GM13977 (cell line): ENCODE results near the gene NHERF2.

Experiments used
- DNase-seq: peaks from one replicate; pipeline ENCODE4 v3.0.0; 2012; ENCODE audit warnings: low spot score
- CTCF ChIP-seq: IDR thresholded peaks from 2 replicates; pipeline ENCODE4 v1.5.1; 2012; ENCODE audit warnings: mild to moderate bottlenecking, control low read depth; ENCODE audit not compliant: insufficient read depth; ENCODE audit errors: extremely low read depth, missing control alignments
- in situ Hi-C: fragments of 300-500 bp; cut with MboI; formaldehyde crosslinking; loops from one replicate; pipeline ENCODE4 v1.12.0; 2022; ENCODE audit warnings: low sequenced_read_pairs, low pct_unique_long_range_greater_than_20kb, mixed read lengths, inconsistent platforms; ENCODE audit not compliant: unreplicated experiment

The NHERF2 gene

GRCh38 chr16:2084895-2085625, 58.4 kb downstream of the NHERF2 start:
- in situ Hi-C loops: no loop called here
- no peak for TF ChIP-seq CTCF
- DNase-seq: no peak

GRCh38 chr16:2085669-2086068, 59.0 kb downstream of the NHERF2 start:
- TF ChIP-seq CTCF: no peak
- DNase-seq: no peak
- in situ Hi-C loops: no loop called here

- TF ChIP-seq CTCF: no peak
- no peak for DNase-seq
- in situ Hi-C loops: no loop called here
Measured at GRCh38 chr16:2086106-2086742, 59.5 kb downstream of the NHERF2 start.

- no peak for DNase-seq
- in situ Hi-C loops: no loop called here
- TF ChIP-seq CTCF: no peak
Measured at GRCh38 chr16:2086812-2087747, 60.4 kb downstream of the NHERF2 start.

GRCh38 chr16:2087748-2088631, 61.3 kb downstream of the NHERF2 start:
- in situ Hi-C loops: no loop called here
- no peak for DNase-seq
- no peak for TF ChIP-seq CTCF
